SK-N-SH (cell line): Measurements from ENCODE around the gene SESN1. TPM values are rescaled to one million over a fixed set of nuclear protein-coding genes. Genes with fewer than 3 reads are reported as not detected.

Experiments
- CTCF ChIA-PET: fragments of 300-600, 350-600 bp; formaldehyde crosslinking; extraction: SDS; loops from one replicate; lab custom pipeline; 2021; lab: Yijun Ruan, JAX
- POLR2A ChIA-PET: fragments of 350-600 bp; sonication (Branson Sonifier 250); formaldehyde crosslinking; extraction: SDS; loops from one replicate; lab custom pipeline; 2020; ENCODE audit warnings: antibody characterized with exemption, inconsistent platforms; lab: Yijun Ruan, JAX
- DNase-seq: peaks from one replicate; pipeline ENCODE4 v3.0.0; 2012
- H2AFZ ChIP-seq: fragments of 200-600 bp; sonication (generic); 2 replicates; pipeline ENCODE4 v1.8.1; 2016; ENCODE audit warnings: antibody characterized with exemption, mild to moderate bottlenecking, low read depth
- H3F3A ChIP-seq: fragments of 200-600 bp; sonication (generic); replicated peaks from 2 replicates; pipeline ENCODE3; 2016; ENCODE audit warnings: antibody characterized with exemption, mild to moderate bottlenecking; ENCODE audit not compliant: insufficient read depth
- H3K27ac ChIP-seq, 2 experiments: fragments of 200-500 bp in 1 of 2; fragments of 200-600 bp in 1 of 2; sonication (Bioruptor generic) in 1 of 2; sonication (generic), shearing (Covaris generic) in 1 of 2; 2 replicates each; pipeline versions ENCODE4 v1.5.1 to v1.6.1; 2014 to 2016; ENCODE audit warnings: low read depth in 2 of 2, inconsistent platforms in 1 of 2, low read length in 1 of 2, mild to moderate bottlenecking in 1 of 2, mixed read lengths in 1 of 2
- H3K27me3 ChIP-seq: fragments of 200-600 bp; sonication (generic), shearing (Covaris generic); 2 replicates; pipeline ENCODE4 v1.6.1; 2016; ENCODE audit warnings: mixed run types; ENCODE audit not compliant: insufficient read depth
- H3K36me3 ChIP-seq, 2 experiments: fragments of 200-500 bp in 1 of 2; fragments of 200-600 bp in 1 of 2; sonication (Bioruptor generic) in 1 of 2; sonication (generic) in 1 of 2; replicated peaks in 1 of 2; 2 replicates each; pipeline versions ENCODE3 to v1.5.1; 2014 to 2016; ENCODE audit warnings: low read length in 1 of 2, mild to moderate bottlenecking in 1 of 2; ENCODE audit not compliant: insufficient read depth in 2 of 2, control insufficient read depth in 1 of 2
- H3K4me1 ChIP-seq, 2 experiments: fragments of 200-500 bp in 1 of 2; fragments of 200-600 bp in 1 of 2; sonication (Bioruptor generic) in 1 of 2; sonication (generic), shearing (Covaris generic) in 1 of 2; 2 replicates each; pipeline versions ENCODE4 v1.5.1 to v1.6.1; 2014 to 2016; ENCODE audit warnings: low read depth in 1 of 2, low read length in 1 of 2, mixed run types in 1 of 2; ENCODE audit not compliant: insufficient read depth in 2 of 2, control insufficient read depth in 1 of 2
- H3K4me2 ChIP-seq: fragments of 200-600 bp; sonication (generic), shearing (Covaris generic); 2 replicates; pipeline ENCODE4 v1.6.1; 2017; ENCODE audit warnings: mixed run types
- H3K4me3 ChIP-seq, 2 experiments: fragments of 200-500 bp in 1 of 2; fragments of 200-600 bp in 1 of 2; sonication (Bioruptor generic) in 1 of 2; sonication (generic), shearing (Covaris generic) in 1 of 2; 2 replicates each; pipeline versions ENCODE4 v1.5.1 to v1.8.1; 2014 to 2016; ENCODE audit warnings: low read depth in 2 of 2, inconsistent platforms in 1 of 2, low read length in 1 of 2, mild to moderate bottlenecking in 1 of 2, mixed read lengths in 1 of 2, moderate library complexity in 1 of 2
- H3K79me2 ChIP-seq: fragments of 200-600 bp; sonication (generic); 2 replicates; pipeline ENCODE4 v1.8.1; 2017; ENCODE audit warnings: mild to moderate bottlenecking; ENCODE audit not compliant: insufficient read depth
- H3K9ac ChIP-seq: fragments of 200-600 bp; sonication (generic); 2 replicates; pipeline ENCODE4 v1.6.1; 2017; ENCODE audit warnings: mixed run types
- H3K9me2 ChIP-seq: fragments of 200-600 bp; sonication (generic); 2 replicates; pipeline ENCODE4 v1.6.1; 2017; ENCODE audit warnings: mixed run types
- H3K9me3 ChIP-seq: fragments of 200-600 bp; sonication (generic); 2 replicates; pipeline ENCODE4 v1.6.1; 2017; ENCODE audit warnings: mixed run types, mild to moderate bottlenecking, moderate library complexity
- H4K20me1 ChIP-seq: fragments of 200-600 bp; sonication (generic); 2 replicates; pipeline ENCODE4 v1.6.1; 2017; ENCODE audit warnings: mild to moderate bottlenecking, mixed run types; ENCODE audit not compliant: insufficient read depth
- CTCF ChIP-seq: fragments of 200-600 bp; sonication (generic); IDR thresholded peaks from 2 replicates; pipeline ENCODE4 v1.6.1; 2017; ENCODE audit warnings: antibody characterized with exemption, mild to moderate bottlenecking, moderate library complexity
- ELF1 ChIP-seq: IDR thresholded peaks from 2 replicates; pipeline ENCODE4 v1.4.0; 2012
- EP300 ChIP-seq, 2 experiments: IDR thresholded peaks; 2 replicates each; pipeline versions ENCODE4 v1.4.0 to v1.6.1; 2012; ENCODE audit warnings: borderline replicate concordance in 1 of 2, low read depth in 1 of 2, low read length in 1 of 2
- EZH2phosphoT487 ChIP-seq: fragments of 200-600 bp; sonication (generic); IDR thresholded peaks from 2 replicates; pipeline ENCODE4 v1.6.1; 2017; ENCODE audit warnings: low read depth, mixed run types, mild to moderate bottlenecking, antibody characterized with exemption, moderate library complexity, borderline replicate concordance
- FOXJ3 ChIP-seq: sonication (generic); formaldehyde crosslinking; IDR thresholded peaks from 2 replicates; pipeline ENCODE4 v1.5.1; 2020; ENCODE audit warnings: mild to moderate bottlenecking, missing genetic modification reagents
- GATA2 ChIP-seq: sonication (generic); formaldehyde crosslinking; IDR thresholded peaks from 2 replicates; pipeline ENCODE4 v1.5.0; 2020; ENCODE audit warnings: mild to moderate bottlenecking, missing genetic modification reagents
- JUND ChIP-seq: IDR thresholded peaks from 2 replicates; pipeline ENCODE4 v1.4.0; 2012
- MAX ChIP-seq: IDR thresholded peaks from 2 replicates; pipeline ENCODE4 v1.4.0; 2012; ENCODE audit warnings: low read depth
- MXI1 ChIP-seq: IDR thresholded peaks from 2 replicates; pipeline ENCODE4 v1.6.1; 2012; ENCODE audit warnings: mild to moderate bottlenecking, low read depth, low read length, improper control_type of control experiment
- NFIC ChIP-seq: IDR thresholded peaks from 2 replicates; pipeline ENCODE4 v1.4.0; 2012; ENCODE audit warnings: borderline replicate concordance
- NRF1 ChIP-seq: IDR thresholded peaks from 2 replicates; pipeline ENCODE4 v1.6.1; 2012; ENCODE audit warnings: low read depth, mild to moderate bottlenecking, low read length
- POLR2AphosphoS5 ChIP-seq: IDR thresholded peaks from 2 replicates; pipeline ENCODE4 v1.6.1; 2012; ENCODE audit warnings: low read depth, low read length
- RAD21 ChIP-seq: IDR thresholded peaks from 2 replicates; pipeline ENCODE4 v1.6.1; 2012; ENCODE audit warnings: mild to moderate bottlenecking, low read length
- RCOR1 ChIP-seq: fragments of 150-350 bp; IDR thresholded peaks from 2 replicates; pipeline ENCODE4 v1.6.1; 2017; ENCODE audit warnings: antibody characterized with exemption, low read length
- RFX5 ChIP-seq: IDR thresholded peaks from 2 replicates; pipeline ENCODE4 v1.6.1; 2012; ENCODE audit warnings: mild to moderate bottlenecking, improper control_type of control experiment, low read length
- SIN3A ChIP-seq: IDR thresholded peaks from 2 replicates; pipeline ENCODE4 v1.6.1; 2012; ENCODE audit warnings: low read depth, mild to moderate bottlenecking, low read length, moderate library complexity, borderline replicate concordance
- TCF12 ChIP-seq: IDR thresholded peaks from 2 replicates; pipeline ENCODE4 v1.4.0; 2012
- TEAD4 ChIP-seq: IDR thresholded peaks from 2 replicates; pipeline ENCODE4 v1.4.0; 2012; ENCODE audit warnings: mild to moderate bottlenecking, borderline replicate concordance; ENCODE audit not compliant: insufficient read depth
- USF2 ChIP-seq: fragments of 150-350 bp; IDR thresholded peaks from 2 replicates; pipeline ENCODE4 v1.6.1; 2017; ENCODE audit warnings: antibody characterized with exemption, low read length, low read depth, borderline replicate concordance
- WGBS: methylation state at CpG from one replicate; pipeline ENCODE4 v1.1.6; 2017; ENCODE audit warnings: low lambda C conversion rate; 5-methylcytosine and 5-hydroxymethylcytosine counted together
- polyA plus RNA-seq, 3 experiments: library from polyadenylated mRNA; depleted of rRNA; stranded (reverse); fragments of >200 nt; gene quantifications; 2 replicates each; pipeline ENCODE4 v1.2.3, GENCODE V29; 2012
- TF ChIP-seq, protein P1 (sequence below): IDR thresholded peaks from 2 replicates; pipeline ENCODE4 v1.4.0; 2012; ENCODE audit warnings: low read depth, borderline replicate concordance
- TF ChIP-seq, protein P2 (sequence below): IDR thresholded peaks from 2 replicates; pipeline ENCODE4; 2012

SESN1 gene
- polyA plus RNA-seq, 1 of the 3 experiments (the other 2 are of a cell fraction) = 13.1 TPM

- H3K4me3 ChIP-seq = no peak overlapping the region
- no peak overlapping the region for H3K9ac ChIP-seq
- no peaks in the 10 kb centered on the region for H3K9me2 ChIP-seq
- H3K4me2 ChIP-seq = no peak overlapping the region
- H3K27me3 ChIP-seq = no peaks in the 10 kb centered on the region
- peaks cover 0 to 4% of the 10 kb centered on the region in 2 experiments for H3K36me3 ChIP-seq
- H3K79me2 ChIP-seq = no peaks in the 10 kb centered on the region
- WGBS = 100% methylated on average over 1 of the region's 1 CpG
- H2AFZ ChIP-seq = no peak overlapping the region
- peaks cover 3 to 8% of the 10 kb centered on the region in 2 experiments; a peak in 3 of 4 replicates for H3K4me1 ChIP-seq
- H3F3A ChIP-seq = peaks cover 3% of the 10 kb centered on the region
- H3K9me3 ChIP-seq = no peaks in the 10 kb centered on the region
- no peaks in the 10 kb centered on the region for H4K20me1 ChIP-seq
- no peak for DNase-seq
- TF ChIP-seq TCF12 = no peak
- ChIA-PET POLR2A (no interaction called here), CTCF (no interaction called here)
- H3K27ac ChIP-seq = no peak overlapping the region
Measured at GRCh38 chr6:109051301-109052017, 43.2 kb downstream of the SESN1 start.

DNA sequence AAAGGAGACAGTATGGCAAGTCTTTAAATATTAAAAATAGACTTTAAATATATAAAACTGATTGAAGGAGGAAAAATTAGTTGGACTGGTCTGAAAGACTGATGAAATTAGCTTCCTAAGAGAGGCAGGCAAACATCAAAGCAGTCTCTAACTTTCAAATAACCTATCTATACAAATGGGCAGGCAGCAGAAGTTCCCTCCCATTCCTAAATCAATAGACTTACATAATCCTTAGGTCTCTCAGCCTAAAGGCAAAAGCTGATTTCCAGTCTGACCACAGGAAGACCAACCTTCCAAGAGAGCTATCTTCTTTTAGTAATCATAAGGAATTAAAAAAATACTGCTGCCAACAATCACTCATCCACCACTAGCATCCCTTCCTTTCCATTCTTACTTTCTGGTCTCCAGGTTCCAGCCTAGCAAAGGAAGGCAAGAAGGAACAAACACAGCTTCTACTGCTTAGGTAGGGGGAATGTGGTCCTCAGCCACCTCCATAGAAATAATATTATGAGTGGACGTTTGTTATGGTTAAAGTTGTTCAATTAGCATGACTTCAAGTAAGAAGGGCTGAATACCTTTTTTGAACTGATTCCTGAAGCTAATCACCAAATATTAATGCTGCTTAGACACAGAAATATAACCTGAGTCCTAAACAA is 44.1 kb downstream of the SESN1 start:
- no peak for TF ChIP-seq FOXJ3 (CRISPR knock-in tag)
- TF ChIP-seq NRF1 = no peak
- no peak for TF ChIP-seq SIN3A
- no peak for TF ChIP-seq POLR2AphosphoS5
- TF ChIP-seq, protein P1, sequence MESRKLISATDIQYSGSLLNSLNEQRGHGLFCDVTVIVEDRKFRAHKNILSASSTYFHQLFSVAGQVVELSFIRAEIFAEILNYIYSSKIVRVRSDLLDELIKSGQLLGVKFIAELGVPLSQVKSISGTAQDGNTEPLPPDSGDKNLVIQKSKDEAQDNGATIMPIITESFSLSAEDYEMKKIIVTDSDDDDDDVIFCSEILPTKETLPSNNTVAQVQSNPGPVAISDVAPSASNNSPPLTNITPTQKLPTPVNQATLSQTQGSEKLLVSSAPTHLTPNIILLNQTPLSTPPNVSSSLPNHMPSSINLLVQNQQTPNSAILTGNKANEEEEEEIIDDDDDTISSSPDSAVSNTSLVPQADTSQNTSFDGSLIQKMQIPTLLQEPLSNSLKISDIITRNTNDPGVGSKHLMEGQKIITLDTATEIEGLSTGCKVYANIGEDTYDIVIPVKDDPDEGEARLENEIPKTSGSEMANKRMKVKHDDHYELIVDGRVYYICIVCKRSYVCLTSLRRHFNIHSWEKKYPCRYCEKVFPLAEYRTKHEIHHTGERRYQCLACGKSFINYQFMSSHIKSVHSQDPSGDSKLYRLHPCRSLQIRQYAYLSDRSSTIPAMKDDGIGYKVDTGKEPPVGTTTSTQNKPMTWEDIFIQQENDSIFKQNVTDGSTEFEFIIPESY = no peak
- no peak for TF ChIP-seq TEAD4
- no peak for TF ChIP-seq EZH2phosphoT487
- TF ChIP-seq CTCF = no peak
- no peak for TF ChIP-seq RFX5
- no peak for TF ChIP-seq EP300 (IDR thresholded peaks at IDR 0.05; ENCODE audit: borderline replicate concordance in 1 of 2, low read depth in 1 of 2, low read length in 1 of 2)
- TF ChIP-seq USF2 = no peak
- no peak for TF ChIP-seq JUND
- TF ChIP-seq MXI1 = no peak
- TF ChIP-seq ELF1 = no peak
- TF ChIP-seq, protein P2, sequence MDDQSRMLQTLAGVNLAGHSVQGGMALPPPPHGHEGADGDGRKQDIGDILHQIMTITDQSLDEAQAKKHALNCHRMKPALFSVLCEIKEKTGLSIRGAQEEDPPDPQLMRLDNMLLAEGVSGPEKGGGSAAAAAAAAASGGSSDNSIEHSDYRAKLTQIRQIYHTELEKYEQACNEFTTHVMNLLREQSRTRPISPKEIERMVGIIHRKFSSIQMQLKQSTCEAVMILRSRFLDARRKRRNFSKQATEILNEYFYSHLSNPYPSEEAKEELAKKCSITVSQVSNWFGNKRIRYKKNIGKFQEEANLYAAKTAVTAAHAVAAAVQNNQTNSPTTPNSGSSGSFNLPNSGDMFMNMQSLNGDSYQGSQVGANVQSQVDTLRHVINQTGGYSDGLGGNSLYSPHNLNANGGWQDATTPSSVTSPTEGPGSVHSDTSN = no peak
- TF ChIP-seq RCOR1 = no peak
- no peak for TF ChIP-seq NFIC
- no peak for TF ChIP-seq RAD21
- TF ChIP-seq GATA2 (CRISPR knock-in tag) = no peak
- TF ChIP-seq MAX = no peak
- TF ChIP-seq, all 33 proteins: peak for 0
- H3K36me3 ChIP-seq = peaks cover 0 to 4% of the 10 kb centered on the region in 2 experiments
- POLR2A ChIA-PET = no interaction called here

More for the DNA sequence above, 44.1 kb downstream of the SESN1 start:
- H3K9me2 ChIP-seq = no peaks in the 10 kb centered on the region
- H2AFZ ChIP-seq = no peak overlapping the region
- H3K27me3 ChIP-seq = no peaks in the 10 kb centered on the region
- WGBS = 87% methylated on average over 1 of the region's 1 CpG
- peaks cover 3 to 8% of the 10 kb centered on the region in 2 experiments; a peak in 3 of 4 replicates for H3K4me1 ChIP-seq
- CTCF ChIA-PET = interaction anchor here (1.2 to 1.3 kb wide), 2 partner anchors 21 to 157 kb away, joined by 3 read pairs; no protein-coding TSS in a partner anchor
- no peak overlapping the region for H3K4me3 ChIP-seq
- no peaks in the 10 kb centered on the region for H3K9me3 ChIP-seq
- DNase-seq = no peak
- no peaks in the 10 kb centered on the region for H3K79me2 ChIP-seq
- H3K4me2 ChIP-seq = no peak overlapping the region
- H4K20me1 ChIP-seq = no peaks in the 10 kb centered on the region
- H3F3A ChIP-seq = peaks cover 3% of the 10 kb centered on the region
- no peak overlapping the region for H3K27ac ChIP-seq
- H3K9ac ChIP-seq = no peak overlapping the region
